Activated CD4-positive, CD25-positive, alpha-beta regulatory T cell treated with anti-CD3 and anti-CD28 coated beads, Interleukin-2, amount 50 U/mL, for 16 hours (primary cell): ENCODE data around the gene ATRNL1.

Experiments used
- DNase-seq: peaks from one replicate; pipeline ENCODE4 v3.0.0-alpha.2; 2020; ENCODE audit warnings: low read depth, low spot score

The ATRNL1 gene

DNA sequence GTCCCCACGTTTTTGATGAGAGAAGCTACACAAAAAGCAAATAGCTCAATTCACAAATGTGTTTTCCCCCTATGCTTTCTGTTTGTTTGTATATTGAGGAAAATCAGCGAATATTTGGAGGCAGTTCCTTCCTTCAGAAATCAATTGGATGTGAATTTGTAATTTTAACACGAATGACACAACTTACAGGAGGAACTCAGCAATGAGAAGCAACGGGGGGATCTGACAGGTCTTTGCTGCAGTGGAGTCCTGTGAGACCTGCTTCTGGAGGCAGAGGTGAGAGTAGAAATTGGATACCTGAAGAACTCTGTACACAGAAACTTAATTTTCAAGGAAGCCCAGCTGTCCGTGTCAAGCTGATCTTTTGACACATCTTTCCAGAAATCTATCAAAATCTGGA is 809.4 kb downstream of the ATRNL1 start:
- DNase-seq: no peak

DNA sequence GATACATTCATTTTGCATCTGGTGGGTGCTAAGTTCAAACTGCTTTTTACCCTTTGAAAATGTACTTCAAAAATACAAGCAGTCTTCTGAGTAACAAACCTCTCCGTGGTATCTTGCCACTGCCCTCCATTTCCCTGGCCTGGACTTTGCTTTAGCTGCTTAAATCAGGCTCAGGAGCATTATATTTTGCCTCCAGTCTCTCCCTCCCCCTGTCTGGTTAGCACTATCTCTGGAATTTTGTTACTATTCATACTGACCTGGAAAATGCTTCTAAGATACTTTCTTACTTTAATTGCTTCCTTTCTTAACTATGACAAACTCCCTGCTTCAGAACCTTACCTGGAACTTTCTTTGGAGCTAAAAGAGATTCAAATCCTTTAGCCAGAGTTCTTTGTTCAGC is 810.0 kb downstream of the ATRNL1 start:
- DNase-seq: no peak

DNA sequence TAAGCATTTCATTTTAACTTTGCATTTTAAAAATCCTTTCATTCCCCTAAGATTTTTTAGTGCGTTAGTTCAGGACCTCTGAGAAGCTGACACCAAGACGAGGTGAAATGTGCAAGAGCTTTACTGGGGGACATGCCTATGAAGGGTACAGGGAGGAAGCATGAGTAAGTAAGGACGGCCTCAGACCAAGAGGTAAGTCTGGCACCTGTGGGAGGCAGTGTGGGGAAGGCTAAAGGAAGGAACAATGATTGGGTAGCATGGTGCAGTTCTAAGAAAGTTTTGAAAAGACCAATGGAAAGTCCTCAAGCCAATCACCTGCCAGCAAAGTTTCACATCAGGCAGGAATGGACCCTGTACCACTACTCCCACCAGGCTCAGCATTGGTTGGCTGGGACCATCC is 810.7 kb downstream of the ATRNL1 start:
- DNase-seq: no peak

DNA sequence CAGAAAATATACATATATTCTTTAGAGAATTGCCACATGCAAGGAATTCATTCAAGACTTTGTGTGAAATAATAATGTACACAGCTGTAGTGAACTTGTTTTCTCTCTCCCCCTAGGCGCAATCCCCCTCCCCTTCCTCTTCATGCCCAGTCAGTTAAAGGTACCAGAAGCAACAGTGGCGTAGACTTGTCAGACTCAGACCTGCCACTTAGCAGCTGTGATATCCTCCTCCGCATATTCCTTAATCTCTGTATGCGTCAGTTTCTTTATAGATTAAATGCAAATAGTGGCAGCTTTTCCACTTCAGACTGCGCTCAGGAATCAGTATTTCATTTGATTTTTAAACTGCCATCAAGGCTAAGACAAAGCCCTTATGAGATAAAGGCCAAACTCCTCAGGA is 815.9 kb downstream of the ATRNL1 start:
- no peak for DNase-seq

DNA sequence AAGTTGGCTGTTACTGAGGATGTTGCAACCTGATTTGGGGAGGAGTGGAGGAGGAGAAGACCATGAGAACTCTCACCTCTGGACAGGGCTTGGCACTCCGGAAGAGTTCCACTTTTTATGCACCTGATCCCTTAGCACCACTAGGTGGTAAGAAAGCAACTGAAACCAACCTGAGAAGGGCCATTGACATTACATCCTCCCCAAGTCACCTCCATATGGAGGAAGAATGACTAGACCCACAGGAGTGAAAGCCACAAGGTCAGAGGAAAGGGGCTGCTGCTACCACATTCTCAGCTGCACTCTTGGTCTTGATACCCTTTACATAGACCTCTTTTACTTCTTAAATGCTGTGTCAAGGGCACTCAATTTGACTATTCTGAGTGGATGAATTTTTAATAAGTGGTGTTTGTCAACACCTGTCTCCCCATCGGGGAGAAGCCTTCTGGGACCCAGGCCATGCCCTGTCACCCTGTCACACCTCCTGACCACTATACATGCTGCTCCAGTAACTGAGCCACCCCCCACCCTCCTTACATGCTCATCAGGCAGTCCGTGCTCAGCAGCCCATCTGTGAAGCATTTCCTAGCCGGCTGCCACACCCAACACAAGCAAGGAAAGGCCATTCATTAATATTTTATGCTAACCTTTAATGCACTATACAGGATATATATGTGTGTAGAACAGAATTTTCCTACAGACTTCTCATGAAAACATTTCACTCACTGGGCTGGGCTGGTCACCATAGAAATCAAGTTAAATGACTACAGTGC is 817.0 kb downstream of the ATRNL1 start:
- DNase-seq: no peak

DNA sequence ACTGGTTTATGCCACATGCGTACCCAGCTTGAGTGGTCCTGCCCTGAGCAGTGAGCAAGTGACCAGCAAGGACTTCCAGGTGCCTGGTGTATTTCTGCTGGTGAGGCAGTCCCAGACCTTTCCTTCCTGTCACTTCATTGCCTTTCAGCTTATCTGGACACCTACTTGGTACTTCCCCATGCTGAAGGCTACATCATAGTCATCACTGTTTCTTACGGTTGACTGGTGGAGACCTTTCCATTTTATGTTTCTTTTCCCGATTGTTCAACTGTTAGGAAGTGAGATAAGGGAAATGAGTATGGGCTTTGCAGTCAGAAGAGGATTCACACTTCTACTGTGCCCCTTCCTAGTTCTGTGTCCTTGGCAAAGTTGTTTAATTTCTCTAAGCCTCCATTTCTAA is 821.3 kb downstream of the ATRNL1 start:
- no peak for DNase-seq

DNA sequence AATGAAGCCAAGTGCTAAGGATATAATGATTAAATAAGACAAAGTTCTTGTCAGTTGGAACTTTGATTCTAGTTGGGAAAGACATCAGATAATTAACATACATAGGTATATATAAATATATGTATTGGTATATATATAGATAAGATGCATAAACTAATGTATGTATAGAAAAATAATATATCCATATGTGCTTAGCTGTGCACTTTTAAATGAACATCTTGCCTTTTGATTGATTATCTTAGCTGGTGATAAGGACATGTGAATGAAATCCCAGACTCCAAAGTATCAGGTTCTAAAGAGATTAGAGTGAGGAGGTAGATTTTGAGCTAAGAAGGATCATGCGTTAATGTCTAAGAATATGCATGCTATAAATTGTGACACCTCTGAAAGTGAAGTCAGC is 822.3 kb downstream of the ATRNL1 start:
- DNase-seq: no peak

DNA sequence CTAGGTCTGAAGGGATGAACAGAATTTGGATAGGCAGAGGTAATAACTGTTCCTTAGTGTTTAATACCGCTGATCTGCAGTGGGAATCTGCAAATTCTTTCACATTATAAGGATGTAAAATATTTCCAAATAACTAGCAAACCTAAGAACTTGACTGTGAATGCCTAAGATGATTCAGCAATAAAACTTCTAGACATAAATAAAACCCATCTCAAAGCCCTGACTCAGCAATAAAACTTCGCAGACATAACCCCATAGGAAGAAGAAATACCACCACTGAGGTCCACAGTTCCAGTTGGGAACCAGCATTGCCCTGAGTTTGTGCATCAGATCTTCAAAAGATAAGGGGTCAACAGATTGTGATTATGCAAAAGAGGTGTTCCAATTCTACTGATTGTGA is 825.6 kb downstream of the ATRNL1 start:
- no peak for DNase-seq

DNA sequence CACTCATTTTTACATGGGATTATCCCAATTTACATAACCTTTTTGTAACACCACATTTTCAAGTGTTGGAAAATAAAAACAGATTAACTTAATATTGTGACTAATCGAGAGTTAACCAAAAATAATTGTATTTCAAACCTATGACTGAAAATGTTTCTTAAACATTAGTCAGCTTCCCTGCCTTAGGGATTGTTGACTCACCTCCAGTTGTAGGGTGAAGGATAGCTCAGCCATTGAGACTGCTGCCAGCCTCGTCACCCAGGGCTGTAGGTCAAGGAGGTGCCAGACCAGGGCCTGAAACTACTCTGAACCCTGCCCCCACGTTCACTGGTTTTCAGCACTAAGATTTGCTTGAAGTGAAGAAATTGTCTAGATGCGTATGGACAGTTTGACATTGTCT is 828.6 kb downstream of the ATRNL1 start:
- DNase-seq: no peak

DNA sequence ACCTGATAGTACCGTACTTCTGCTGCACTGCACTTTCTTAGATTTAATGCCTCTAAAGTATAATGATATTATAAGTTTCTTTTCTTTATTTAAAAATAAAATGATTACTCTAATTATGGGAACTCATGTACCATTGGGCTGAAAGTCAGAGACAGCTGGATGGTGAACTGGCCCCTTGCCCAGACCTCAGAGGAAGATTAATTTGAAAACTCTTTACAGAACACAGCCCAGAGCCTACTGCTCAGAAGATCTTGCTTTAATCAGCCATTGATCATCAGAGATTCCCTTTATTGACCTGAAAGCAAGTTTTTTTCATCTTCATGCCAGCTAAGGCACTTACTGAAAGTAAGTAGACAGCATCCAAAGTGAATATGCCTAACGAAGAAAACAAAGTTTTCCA is 838.1 kb downstream of the ATRNL1 start:
- no peak for DNase-seq

DNA sequence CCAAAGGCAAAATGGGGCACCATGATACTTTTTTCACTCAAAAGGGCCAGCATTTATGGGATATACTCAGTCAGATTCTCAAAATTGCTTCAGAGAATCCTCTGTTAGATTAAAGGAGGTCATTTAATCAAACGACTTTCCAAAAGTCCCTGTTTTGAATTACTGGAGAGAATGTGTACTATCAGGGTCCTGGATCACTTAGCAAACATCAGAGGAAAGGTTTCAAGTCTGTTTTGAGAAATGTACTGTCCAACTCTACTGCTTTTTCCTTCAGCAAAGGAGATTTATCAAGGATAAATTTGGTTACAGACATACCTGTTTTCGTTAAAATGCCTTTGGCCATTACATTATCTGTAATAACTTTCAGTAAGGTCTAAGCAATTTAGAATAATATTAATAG is 838.9 kb downstream of the ATRNL1 start:
- no peak for DNase-seq

DNA sequence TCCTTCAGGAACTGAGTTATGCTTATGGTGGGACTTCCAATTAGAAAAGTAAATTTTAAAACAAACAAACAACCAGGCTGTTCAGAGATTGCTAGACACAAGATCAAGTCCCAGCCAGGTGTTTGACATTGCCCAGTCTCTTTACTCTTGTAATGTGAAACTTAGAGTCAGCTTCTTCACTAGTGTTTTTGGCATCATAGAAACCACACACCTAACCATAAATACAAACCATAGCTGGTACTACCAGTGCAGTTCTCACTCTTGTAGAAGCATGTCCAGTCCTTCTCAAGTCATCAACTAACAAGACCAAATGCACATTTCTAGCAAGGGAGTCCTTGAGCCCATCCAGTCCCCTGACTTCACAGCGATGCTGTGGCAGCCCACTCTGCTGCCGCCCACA is 839.9 kb downstream of the ATRNL1 start:
- DNase-seq: no peak

DNA sequence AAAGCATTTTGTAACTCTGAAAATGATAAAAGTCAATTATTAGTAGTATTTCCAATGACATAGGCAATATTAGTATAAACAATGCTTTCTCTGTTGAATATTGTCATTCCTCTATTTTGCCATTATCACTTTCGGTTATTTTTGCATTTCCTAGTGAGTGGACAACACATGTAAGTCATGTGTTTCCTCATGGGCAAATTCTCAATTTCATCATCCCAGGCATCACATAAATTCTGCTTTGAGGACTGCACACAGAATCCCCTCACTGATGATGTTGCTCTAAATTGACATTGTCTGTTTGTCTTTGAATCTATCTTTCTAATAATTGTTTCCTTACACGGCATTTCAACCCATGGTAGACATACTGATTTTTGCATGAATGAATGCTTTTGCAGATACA is 842.6 kb downstream of the ATRNL1 start:
- no peak for DNase-seq

DNA sequence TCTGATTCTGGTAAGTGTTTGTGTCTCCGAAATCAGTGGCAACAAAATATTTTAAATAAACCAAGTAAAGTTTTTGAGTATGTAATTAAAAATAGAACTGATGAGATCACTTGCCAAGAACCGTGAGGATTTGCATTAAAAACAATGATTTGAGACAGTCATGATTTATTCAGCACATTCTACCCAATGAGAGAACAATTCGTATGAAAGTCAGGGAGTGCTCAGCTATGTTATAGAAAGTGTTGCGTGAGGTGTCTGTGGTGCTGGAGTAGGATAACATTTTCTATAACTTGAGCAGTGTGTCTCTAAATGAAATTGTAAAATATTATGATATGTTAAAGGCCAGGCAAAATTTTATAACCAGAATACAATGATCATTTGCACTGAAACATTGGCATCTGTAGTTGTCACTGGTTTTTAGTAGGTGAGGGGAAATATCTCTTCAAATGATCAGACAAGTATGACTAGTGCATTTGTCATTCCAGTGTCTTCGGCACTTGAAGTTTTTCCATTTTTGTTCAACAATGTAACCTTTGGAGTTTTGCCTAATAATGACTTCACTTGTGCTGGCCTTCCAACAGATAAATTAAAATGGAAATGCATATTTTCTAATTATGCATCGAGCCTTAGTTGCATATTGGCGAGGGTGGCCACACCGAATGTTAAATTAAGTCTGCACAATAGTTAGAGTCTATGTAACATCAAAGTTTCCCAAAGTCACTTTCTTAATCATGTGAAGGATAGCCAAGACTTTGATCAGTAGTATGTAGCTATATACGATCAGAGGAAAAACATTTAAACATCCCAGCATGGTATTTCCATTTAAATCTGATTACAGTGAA is 844.0 kb downstream of the ATRNL1 start:
- DNase-seq: no peak

DNA sequence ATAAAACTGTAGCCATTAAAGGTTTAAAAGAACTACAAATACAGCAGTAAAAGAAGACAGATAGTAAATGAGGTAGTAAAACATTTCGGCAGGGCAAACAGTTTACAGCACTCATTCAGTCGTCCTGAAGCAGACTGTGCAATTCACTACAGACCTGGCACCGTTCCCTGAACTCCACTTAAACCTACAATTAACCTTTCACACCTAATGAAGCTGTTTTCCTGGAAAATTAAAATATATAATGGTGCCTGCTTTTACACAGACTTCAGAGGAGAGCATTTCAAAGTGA is 844.5 kb downstream of the ATRNL1 start:
- DNase-seq: no peak

DNA sequence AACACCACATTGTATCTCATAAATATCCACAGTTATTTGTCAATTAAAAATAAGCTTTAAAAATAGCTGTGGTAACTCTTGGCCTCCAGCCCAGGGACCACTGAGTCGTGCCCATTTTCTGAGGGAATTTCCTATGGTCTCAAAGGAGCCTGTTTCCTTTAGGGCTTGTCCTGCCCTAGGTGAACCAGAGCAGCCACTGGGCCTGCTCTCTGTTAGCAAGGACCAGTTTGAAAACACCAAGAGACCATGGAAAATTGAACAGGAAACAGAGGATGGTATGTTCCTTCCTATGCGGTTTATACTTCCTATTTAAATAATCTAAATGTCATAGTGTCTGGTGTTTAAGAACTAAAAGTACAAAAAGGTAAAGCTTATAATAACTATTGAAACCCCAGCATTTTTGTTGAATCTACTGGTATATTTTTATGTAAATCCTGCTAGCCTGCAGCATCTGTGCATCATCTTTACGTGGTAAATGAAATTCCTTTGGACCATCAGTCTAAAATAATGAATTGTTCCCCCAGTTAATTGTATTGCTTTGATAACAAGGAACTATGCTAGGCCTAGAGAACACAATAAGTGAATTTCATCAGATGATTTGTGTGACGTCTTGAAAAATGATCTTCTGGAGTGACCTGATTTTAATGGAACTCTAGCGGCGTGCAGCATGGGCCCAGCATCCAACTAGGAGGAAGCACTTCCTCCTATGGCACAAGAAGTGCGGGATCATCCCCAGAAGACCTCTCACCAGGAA is 846.1 kb downstream of the ATRNL1 start:
- no peak for DNase-seq

DNA sequence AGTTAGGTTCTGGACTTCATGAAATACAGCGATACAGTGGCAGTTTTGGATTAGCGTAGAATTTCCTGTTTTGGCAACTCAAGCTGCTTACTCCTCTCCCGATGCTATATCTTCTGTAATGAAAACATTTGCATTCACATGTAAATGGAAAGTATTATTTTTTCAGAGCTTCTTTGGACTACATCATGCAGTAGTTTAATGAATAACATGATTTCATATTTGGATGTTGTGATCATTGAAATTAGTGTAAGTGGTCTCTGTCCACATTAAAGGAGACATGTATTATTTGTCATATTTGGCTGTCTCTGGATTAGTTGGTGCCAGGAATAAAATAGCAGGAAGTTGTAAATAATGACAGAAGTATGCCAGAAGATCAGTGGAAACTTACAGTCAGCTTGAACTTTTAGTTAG is 848.2 kb downstream of the ATRNL1 start:
- no peak for DNase-seq

DNA sequence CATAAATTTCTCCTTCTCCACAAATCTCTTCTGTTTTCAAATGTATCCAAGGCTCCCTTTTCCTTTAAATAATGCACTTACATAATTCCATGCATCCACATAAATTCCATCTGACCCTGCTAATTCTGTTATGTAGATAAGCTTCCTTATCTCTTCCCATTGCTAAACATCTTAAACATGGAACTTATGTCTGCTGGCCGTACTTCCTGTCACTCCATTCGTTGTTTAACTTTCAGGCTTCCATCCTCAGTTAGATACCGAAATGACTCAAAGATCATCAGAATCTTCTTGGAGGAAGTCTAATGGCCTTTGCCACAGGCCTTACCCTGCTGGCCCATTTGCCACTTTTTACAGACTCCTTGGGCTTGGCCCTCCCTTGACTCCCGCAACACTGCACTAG is 848.9 kb downstream of the ATRNL1 start:
- DNase-seq: no peak

DNA sequence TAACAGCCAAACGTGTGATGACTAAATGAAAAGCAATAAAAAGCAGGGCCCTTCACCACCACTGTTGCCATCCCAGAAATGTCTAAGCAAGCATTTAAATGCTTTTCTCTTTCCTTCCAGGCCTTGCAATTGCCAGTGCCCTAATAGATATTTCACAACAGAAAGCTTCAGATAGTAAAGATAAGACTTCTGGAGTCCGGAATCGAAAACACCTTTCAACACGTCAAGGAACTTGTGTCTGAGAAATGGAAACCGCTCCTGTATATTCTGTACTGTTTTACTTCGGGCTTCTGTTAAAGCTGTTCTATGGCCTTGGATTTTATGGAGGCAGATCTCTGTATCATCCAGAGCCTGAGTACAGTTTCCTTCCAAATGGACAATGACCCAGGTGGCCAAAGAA is 851.4 kb downstream of the ATRNL1 start:
- DNase-seq: no peak

DNA sequence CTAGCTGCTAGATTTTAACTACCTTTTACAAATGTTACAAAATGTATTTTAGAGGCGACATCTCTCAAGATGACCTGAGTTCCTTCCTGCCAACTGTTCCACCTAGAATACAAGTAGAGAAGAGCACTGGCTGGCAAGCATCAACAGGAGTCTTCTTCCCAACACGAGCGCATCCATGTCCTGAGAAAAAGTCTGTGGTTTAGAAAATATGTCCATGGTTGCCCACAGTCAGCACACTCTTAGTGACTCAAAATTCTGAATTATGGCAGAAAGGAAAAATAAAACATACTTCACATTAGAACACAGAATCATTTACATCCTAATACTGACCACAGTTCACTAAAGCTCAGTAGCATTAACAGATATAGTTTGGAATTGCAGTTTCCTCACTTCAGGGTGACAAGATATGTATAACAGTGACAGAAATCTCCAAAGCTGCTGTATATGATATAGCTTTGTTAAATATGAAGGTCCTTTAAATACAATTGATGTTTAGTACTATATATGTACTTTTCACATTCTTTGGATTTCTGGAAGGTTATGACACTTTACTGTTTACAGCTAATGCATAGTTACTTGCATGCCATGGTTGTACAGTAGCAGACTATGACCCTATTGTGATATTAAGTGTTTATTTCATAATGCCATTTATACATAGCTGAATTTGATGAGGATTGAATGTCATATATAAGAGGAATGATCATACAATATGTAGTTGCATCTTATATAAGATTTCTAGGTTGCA is 852.7 kb downstream of the ATRNL1 start:
- DNase-seq: no peak

DNA sequence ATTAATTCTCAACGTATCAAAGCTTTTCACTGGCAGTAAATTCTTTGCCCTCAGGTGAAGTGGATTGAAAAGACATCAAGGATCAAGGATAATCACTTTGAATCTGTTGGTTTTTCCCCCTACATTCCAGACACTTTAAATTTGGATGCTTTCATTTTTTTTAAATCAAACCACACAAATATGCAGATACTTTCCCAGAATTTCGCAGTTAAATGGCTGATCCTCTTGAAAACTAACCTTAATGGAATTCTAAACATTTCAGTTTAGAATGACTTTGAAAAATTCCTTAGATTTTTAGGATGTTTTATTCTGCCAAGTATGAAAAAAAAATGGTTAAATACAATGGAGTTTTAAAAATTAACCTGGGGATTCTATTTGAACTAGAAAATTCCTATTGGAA is 853.9 kb downstream of the ATRNL1 start:
- no peak for DNase-seq

DNA sequence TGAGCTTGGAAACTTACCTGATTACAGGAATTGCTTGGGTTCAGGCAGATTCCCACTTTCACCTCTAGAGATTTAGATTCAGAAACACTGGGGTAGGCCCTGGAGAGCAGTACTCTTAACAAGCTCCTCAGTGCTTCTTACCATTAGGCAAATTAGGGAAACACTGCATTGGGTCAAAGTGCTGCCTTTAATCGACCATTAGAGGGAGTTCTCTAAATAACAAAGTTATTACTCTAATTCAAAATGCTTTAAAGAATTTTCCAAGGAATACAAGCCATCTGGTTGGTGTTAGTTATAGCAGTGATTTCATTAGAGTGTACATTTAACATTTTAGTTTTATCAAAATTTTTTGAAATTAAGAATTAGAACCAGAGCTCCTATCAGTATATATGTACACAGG is 855.3 kb downstream of the ATRNL1 start:
- no peak for DNase-seq
